ENCODE measurements around the gene PITRM1. TPM values are rescaled to one million over a fixed set of nuclear protein-coding genes. Genes with fewer than 3 reads are reported as not detected.
"Not testable (repeated sequence)": the region's sequence is repeated elsewhere in the genome, so short reads cannot be mapped to it uniquely, and the experiment has no call there.

The PITRM1 gene
- polyA plus RNA-seq, 1 experiment = 68.5 TPM

DNA sequence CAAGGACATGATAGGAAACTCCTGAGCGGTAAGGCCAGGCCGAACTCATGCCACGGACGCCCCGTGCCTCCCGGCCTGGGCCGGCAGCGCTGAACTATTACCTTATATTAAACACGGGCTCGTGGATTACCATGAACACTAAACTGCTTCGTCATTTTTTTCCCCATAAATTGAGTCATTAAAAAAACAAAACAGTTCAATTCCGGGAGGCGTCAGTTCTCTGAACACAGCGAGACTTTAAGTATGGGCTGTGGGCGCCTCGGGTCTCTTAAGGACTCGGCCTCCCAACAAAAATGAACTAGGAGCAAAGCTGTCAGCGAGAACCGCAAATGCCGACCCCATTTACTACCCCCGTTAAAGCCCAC, 519 bp downstream of the PITRM1 start:
- POLR2A ChIA-PET = interaction anchor here (1.0 kb wide), 1 partner anchor 8 kb away, joined by 3 read pairs; no protein-coding TSS in a partner anchor
- peaks cover 1% of the 10 kb centered on the region; the same call in 1 of the 2 replicates for H3K27me3 ChIP-seq (ENCODE audit: control insufficient read depth, insufficient read depth, low read length)
- peak; percentile 31 for DNase-seq (ENCODE audit: low read depth)
- peak overlapping the region; percentile 89 for H3K4me3 ChIP-seq (ENCODE audit: low read depth, low read length)
- CTCF ChIA-PET = no interaction called here
- peaks cover 16% of the 10 kb centered on the region for H3K36me3 ChIP-seq (ENCODE audit: control insufficient read depth, insufficient read depth, low read length)
- TF ChIP-seq, protein P1, sequence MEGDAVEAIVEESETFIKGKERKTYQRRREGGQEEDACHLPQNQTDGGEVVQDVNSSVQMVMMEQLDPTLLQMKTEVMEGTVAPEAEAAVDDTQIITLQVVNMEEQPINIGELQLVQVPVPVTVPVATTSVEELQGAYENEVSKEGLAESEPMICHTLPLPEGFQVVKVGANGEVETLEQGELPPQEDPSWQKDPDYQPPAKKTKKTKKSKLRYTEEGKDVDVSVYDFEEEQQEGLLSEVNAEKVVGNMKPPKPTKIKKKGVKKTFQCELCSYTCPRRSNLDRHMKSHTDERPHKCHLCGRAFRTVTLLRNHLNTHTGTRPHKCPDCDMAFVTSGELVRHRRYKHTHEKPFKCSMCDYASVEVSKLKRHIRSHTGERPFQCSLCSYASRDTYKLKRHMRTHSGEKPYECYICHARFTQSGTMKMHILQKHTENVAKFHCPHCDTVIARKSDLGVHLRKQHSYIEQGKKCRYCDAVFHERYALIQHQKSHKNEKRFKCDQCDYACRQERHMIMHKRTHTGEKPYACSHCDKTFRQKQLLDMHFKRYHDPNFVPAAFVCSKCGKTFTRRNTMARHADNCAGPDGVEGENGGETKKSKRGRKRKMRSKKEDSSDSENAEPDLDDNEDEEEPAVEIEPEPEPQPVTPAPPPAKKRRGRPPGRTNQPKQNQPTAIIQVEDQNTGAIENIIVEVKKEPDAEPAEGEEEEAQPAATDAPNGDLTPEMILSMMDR (IDR thresholded peaks at IDR 0.05; ENCODE audit: insufficient read depth, low read depth, low read length) = no peak

DNA sequence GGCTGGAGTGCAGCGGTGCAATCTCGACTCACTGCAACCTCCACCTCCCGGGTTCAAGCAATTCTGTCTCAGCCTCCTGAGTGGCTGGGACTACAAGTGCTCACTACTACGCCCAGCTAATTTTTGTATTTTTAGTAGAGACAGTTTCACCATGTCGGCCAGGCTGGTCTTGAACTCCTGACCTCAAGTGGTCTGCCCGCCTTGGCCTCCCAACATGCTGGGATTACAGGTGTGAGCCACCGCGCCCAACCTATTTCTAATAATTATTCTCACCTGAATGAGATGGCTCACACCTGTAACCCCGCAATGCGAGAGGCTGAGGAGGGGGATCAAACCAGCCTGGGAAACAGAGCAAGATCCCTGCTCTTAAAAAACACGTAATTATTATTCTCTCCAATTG, 1.1 kb downstream of the PITRM1 start:
- POLR2A ChIA-PET; H3K27me3 ChIP-seq (ENCODE audit: control insufficient read depth, insufficient read depth, low read length); CTCF ChIA-PET: not testable (repeated sequence)

DNA sequence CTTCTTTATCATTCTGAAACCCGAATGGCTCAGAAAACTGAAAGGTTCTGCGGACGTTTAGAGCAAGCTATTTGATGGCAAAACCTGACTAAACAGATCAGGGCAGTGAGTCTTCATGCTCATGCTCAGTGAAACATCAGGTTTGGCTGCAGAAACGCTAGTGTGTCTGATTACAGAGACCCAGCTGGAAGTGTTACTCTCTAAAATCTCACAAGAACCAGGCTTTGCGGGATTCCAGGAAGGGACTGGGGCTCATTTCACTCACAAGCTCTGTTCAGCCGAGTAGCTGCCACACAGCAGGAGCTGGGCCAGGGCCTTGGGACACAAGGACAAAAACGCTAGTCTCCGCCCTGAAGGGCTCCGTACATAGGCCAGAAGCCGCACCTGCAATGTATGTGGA, 2.9 kb downstream of the PITRM1 start:
- no peak overlapping the region for H3K4me3 ChIP-seq (ENCODE audit: low read depth, low read length)
- no peak for DNase-seq (ENCODE audit: low read depth)
- H3K27me3 ChIP-seq (ENCODE audit: control insufficient read depth, insufficient read depth, low read length) = no peaks in the 10 kb centered on the region
- H3K36me3 ChIP-seq (ENCODE audit: control insufficient read depth, insufficient read depth, low read length) = peaks cover 26% of the 10 kb centered on the region
- CTCF ChIA-PET = interaction anchor here (1.0 kb wide), 1 partner anchor 10 kb away, joined by 3 read pairs; no protein-coding TSS in a partner anchor
- POLR2A ChIA-PET = no interaction called here
- TF ChIP-seq, protein P1 (IDR thresholded peaks at IDR 0.05; ENCODE audit: insufficient read depth, low read depth, low read length) = no peak

More for the DNA sequence above, 1.1 kb downstream of the PITRM1 start:
- not testable (repeated sequence) for DNase-seq (ENCODE audit: low read depth)
- Histone ChIP-seq H3K4me3 (ENCODE audit: low read depth, low read length) (peak overlapping the region; percentile 89), H3K36me3 (ENCODE audit: control insufficient read depth, insufficient read depth, low read length) (peaks cover 20% of the 10 kb centered on the region)

DNA sequence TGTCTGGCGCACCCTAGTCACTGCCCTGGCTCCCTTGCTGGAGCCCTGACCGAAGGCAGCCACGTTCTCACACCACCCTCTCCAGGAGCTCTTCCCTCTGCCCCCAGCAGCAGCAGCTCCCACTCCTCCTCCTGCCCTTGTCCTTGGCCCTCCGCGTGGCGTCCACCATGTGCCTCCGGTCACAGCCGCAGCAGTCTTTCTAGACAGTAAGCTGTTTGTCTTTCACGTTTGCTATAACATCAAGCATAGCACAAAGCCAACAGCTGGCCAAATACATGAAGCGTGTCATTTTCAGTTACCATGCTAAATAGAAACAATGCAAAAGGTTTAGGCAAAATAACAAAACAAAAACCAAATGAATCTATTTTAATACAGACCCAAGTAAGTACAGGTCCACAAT, 3.3 kb downstream of the PITRM1 start:
- ChIA-PET POLR2A (no interaction called here), CTCF (interaction anchor here (1.0 kb wide), 1 partner anchor 10 kb away, joined by 3 read pairs; no protein-coding TSS in a partner anchor)
- peaks cover 26% of the 10 kb centered on the region for H3K36me3 ChIP-seq (ENCODE audit: control insufficient read depth, insufficient read depth, low read length)
- no peak for DNase-seq (ENCODE audit: low read depth)
- no peaks in the 10 kb centered on the region for H3K27me3 ChIP-seq (ENCODE audit: control insufficient read depth, insufficient read depth, low read length)
- TF ChIP-seq, protein P1 (IDR thresholded peaks at IDR 0.05; ENCODE audit: insufficient read depth, low read depth, low read length) = no peak
- H3K4me3 ChIP-seq (ENCODE audit: low read depth, low read length) = no peak overlapping the region

DNA sequence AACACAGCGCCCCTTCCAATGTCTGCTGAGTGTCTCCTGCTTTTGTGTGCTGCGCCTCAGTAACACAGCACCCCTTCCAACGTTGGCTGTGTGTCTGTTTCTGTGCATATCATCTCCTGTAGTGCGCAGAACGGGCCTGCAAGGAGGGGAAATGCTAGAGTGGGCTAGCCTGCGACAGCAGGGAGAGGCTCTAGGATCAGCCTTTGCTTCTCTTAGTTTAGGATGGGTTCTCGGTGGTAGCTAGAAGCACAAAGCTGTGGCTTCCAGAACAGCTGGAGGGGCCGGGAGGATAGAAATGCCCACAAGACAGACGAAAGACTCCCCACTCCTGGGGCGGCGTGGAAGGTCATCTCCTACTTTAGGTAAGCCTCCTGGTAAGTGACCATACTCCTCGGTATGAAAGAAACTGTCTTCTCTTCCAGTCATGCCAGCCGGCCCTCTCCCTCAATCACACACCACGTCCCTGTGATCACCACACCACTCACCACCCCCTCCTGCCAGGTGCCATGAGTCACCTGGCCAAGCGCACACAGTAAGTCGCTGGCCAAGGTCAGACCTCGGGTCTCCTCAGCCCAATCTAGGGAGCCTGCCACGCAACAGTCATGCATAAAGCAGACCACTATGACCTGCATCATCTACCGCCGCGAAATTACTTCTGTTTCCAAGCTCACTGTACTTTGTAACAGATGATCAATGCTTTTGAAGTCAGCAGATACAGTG, 4.8 kb downstream of the PITRM1 start:
- no peak for DNase-seq (ENCODE audit: low read depth)
- CTCF ChIA-PET = interaction anchor here (0.7 to 0.8 kb wide), 2 partner anchors 10 to 27 kb away, joined by 3 read pairs; no protein-coding TSS in a partner anchor
- Histone ChIP-seq H3K27me3 (ENCODE audit: control insufficient read depth, insufficient read depth, low read length) (no peaks in the 10 kb centered on the region), H3K4me3 (ENCODE audit: low read depth, low read length) (no peak overlapping the region), H3K36me3 (ENCODE audit: control insufficient read depth, insufficient read depth, low read length) (peaks cover 33% of the 10 kb centered on the region)
- TF ChIP-seq, protein P1 (IDR thresholded peaks at IDR 0.05; ENCODE audit: insufficient read depth, low read depth, low read length) = no peak
- POLR2A ChIA-PET = no interaction called here

Data from BJ (cell line).